GM19238 (cell line): ENCODE results near the gene DNASE1L3.
"Not testable (repeated sequence)": the region's sequence is repeated elsewhere in the genome, so short reads cannot be mapped to it uniquely, and the experiment has no call there.

Experiments used
- DNase-seq: peaks from one replicate; pipeline ENCODE4 v3.0.0; 2011; ENCODE audit warnings: low spot score; ENCODE audit not compliant: insufficient read length

Gene DNASE1L3

DNA sequence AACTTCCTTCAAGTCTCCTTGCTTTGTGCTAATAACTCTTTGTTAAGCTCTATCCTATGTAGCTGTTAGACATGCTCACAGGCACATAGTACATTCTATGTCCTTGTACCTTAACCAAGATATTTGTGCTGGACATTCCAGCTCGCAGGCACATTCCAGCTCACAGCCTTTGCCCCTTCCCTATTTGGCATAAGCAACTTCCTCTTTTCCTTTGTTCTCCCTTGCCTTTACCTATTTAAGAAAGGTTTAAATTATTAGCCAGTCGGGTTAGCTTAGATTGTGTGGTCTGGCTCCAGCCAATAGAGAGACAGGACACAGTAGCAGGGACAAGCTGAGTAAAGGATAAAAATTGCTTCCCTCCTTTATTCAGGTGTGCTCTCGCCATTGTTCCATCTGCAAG, 9.3 kb downstream of the DNASE1L3 start:
- not testable (repeated sequence) for DNase-seq

DNA sequence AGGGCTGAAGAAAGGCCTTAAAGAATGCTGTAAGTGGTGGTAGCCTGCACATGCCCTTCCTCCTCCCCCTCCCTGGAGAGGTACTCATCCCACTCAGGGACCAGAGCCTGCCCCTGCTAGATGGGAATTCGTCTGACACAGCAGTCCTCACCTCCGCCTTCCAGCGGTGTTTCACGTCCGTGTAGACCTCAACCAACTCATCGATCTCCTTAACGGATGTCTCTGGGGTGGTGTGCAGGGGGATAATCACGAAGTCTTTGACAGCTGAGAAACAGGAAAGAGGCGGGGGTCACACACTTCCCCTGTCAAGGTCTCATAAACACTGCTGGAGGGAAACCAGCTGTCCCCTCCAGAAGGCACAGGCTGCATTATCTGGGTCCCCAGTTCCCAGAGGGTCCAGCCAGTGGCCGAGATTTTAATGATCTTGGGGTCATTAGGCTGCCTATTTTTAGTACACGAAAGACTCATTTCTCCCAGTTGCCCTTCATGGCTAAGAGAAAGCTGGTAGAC, 9.9 kb downstream of the DNASE1L3 start:
- DNase-seq = no peak

DNA sequence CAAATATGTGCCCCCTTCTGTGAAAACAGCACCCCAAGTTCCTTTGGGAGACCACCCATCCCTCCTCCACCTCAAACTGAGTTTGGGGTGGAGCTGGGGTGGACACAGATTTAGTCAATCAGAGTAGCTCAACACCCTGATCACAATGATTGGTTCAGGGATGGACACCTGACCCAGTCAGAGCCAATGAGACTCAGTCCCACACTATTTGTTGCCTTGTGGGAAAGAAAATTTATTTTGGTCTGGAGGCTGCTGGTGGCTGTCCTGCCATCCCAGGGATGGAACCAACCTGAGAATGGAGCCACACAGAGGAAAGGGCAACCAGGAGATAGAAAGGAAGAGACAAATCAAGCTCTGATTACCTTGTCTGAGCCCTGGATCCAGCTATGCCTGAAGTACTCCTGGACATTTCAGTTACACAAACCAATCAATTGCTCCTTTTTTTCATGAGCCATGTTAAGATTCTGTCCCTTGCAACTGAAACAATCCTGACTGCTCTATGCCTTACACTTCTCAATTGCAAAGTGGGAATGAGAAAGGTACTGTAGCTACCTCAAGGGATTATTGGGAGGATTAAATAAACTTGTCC, 10.6 kb downstream of the DNASE1L3 start:
- DNase-seq = no peak

DNA sequence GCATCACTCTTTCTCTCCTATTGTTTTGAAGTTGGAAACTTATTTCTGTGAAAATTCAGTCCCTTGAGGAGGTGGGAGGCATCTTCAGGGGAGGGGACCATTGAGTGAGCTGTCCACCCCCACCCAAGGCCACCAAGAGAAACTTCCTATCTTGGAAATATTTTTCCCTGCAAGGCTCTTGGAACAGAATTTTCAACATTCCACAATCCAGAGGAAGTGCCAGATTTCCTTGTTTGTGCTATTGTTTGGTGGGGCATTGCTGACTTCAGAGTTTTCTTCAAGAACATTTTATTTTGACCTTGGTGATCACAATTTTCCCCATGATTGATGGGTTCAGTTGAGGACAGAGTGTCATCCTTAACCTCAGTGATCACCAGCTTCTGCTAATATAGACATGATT, 12.0 kb downstream of the DNASE1L3 start:
- DNase-seq = no peak

DNA sequence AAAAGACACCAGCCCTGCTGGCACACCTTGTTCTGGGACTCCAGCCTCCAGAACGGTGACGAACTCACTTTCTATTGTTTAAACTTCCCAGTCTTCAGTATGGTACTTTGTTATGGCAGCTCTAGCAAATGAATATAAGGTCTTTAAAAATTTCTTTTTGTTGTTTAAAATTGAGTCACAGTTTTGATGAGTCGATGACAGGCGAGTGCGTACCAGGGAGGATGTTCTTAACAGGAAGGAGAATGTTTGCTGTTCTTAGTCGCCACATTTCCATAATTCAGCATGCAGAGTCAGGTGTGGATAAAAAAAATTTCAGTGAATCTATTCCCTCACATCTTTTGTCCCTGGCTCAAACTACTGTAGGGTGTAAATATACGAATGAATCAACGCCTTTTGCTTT, 12.4 kb downstream of the DNASE1L3 start:
- no peak for DNase-seq

DNA sequence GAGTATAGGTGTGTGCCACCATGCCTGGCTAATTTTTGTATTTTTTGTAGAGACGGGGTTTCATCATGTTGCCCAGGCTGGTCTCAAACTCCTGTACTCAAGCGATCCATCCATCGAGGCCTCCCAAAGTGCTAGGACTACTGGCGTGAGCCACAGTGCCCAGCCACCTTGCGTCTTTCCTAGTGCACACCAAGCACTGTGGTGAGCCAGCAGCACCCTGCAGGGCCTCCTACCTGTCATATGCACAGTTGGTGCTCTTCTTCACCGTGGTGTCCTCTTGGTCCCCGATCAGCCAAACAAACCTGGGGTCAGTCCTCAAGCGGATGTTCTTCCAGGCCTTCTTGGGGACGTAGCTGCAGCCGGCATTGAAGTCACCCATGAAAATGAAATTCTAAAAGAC, 13.2 kb downstream of the DNASE1L3 start:
- no peak for DNase-seq

DNA sequence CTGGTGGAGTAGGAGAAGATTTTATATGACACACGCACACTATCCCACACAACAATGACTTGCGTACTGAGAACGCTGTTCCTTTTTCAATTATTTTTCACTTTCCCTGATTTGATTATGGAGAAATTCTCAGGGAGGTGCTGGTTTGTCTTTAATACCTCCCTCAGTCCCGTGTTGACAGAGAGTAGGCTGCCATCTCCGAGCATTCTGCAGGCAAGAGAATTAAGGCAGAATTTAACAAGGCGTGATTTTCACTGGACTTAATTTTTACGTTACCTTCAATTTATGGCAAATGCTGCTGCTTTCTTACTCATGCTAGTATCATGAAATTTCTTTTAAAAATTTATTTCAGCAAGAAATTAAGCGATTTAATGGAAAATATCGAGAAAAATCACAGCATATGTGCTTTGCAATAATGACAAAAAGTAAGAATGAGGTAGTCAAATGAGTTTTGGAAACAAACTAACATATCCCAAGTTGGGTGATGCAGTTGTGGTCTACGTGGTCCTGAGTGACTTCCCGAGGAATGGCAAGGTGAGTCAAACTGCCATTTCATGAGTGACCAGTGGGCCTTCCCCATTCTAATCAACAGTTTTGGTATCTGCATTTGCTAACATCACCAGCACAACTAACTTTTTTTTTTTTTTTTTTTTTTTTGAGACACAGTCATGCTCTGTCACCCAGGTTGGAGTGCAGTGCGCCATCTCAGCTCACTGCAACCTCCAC, 16.9 kb downstream of the DNASE1L3 start:
- no peak for DNase-seq

DNA sequence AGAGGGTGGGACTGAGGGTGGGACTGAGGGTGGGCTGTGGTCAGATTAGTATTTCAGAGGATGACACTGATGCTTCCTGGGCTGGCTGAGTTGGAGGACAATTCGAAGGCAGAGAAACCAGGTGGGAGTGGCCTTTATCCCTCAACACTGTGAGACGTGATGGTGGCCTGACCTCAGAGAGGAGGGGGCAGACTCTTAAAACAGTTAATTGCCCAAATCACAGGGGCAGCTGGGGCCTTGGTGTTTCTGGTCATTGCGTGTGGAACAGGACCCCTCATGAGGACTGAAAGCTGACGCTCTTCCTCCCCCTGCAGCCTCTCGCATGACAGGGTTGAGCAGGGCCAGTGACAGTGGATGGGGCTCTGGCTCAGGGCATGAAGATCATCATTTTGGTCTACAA, 18.7 kb downstream of the DNASE1L3 start:
- no peak for DNase-seq

DNA sequence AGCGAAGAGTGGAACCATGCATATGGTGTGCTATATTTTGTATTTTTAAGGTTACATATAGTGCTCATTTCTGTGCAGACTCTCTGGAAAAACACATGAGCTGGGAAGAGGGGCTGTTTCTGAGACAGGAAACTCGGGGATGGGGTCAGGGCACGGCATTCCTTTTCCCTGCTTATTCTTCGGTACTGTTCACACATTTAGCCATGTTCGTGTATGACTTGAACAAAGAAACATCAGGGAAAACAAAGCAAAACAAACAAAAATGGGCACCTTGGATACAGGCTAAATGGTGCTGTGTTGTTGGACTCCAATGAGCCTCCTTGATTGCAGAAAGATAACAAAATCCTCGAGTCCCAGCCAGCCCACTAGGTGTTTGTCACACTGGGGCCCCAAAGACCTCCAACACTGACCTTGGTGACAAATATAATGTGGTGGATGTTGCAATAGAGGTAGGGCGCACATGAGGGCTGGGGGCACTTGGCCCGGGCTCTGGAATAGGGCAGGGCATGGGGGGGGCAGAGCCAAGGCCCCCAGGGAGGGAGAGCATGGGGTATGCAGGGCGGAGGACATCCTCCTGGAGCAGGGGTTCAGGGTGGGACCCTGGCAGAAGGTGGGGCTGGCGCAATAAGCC, 19.3 kb downstream of the DNASE1L3 start:
- no peak for DNase-seq

DNA sequence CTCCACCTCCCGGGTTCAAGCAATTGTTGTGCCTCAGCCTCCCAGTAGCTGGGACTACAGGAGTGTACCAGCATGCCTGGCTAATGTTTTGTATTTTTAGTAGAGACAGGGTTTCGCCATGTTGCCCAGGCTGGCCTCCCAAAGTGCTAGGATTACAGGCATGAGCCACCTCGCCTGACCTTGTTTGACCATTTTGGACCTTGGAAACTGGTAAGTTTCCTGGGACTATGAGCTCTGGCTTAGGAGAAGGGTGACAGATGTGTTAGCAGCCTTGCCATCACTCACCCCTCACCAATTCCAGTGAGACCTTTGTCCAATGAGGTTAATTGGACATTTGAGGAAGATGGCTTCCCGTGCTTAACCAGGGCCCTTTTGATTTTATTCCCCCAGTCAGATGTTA, 19.9 kb downstream of the DNASE1L3 start:
- DNase-seq = no peak

DNA sequence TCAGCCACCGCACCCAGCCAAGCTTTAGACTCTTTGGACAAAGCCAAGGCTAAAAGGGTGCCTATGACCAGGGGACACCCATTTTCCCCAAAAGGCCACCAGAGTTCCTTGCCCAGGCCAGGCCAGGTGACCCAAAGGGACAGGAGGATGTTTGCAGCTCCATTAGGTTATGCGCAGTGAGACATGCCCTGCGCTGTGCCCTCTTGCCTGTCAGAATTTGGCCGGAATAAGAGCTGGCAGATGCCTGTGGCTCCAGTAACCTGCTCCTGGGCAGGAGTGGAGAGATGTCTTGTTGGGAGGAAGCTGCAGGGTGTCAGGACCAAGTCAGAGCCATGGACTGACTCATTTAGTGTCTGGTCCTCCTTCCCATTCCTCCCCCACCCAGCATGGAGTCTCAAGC, 20.5 kb downstream of the DNASE1L3 start:
- DNase-seq = no peak

DNA sequence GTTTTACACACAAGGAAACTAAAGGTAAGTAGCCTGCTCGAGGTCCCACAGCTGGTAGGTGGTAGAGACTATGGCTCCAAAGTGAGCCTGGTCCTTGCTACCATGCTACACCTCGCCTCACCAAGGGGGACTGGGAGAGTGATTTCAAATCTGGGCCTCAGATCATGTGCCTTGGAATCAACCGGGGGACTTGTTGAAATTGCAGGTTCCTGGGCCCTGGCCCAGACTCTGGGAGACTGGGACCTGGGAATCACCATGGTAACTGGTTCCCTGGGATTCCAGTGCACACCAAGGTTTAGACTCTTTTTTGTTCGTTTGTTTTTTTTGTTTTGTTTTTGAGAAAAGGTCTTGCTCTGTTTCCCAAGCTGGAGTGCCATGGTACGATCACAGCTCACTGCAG, 21.1 kb downstream of the DNASE1L3 start:
- DNase-seq = no peak

DNA sequence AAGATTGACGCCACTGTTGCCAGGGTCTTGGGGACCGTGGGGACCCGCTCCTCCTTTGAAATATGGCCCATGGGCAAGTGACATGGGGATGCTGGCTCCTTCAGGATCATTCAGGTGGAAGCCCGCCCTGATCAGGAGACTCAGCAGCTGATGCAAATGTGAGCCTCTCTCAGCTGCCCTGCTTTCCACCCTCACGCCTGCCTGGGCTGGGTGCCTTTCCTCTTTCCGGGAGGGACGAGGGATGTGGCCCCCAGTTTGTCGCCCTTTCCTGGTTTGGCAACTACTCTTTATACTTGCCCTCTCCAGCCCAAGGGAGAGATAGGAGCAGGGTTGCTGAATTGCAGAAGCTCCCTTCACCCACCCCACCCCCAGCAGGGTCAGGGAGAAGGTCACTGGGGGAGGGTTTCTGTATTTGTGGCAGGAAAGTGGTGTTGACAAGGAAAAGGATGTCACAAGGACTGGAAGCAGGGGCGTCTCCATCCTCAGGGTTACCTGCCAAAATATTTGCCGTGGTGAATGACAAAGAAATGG, 21.8 kb downstream of the DNASE1L3 start:
- DNase-seq = no peak

DNA sequence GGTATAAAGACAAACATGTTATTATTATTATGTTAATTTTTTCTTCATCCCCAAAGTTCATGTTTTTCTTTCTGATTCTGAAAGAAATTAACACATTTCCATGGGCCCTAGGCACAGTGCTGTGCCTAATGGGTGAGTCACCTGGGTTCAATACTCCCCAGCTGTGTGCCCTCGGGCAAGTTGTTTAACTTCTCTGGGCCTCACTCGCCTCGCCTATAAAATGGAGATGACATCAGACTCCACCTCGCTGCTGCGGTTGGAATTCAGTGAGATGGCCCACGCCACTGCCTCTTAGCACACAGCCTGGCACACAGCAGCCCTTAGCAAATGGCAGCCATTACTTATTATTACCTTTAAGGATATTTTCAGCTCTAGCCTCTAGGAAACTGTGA, 22.6 kb downstream of the DNASE1L3 start:
- DNase-seq = no peak

DNA sequence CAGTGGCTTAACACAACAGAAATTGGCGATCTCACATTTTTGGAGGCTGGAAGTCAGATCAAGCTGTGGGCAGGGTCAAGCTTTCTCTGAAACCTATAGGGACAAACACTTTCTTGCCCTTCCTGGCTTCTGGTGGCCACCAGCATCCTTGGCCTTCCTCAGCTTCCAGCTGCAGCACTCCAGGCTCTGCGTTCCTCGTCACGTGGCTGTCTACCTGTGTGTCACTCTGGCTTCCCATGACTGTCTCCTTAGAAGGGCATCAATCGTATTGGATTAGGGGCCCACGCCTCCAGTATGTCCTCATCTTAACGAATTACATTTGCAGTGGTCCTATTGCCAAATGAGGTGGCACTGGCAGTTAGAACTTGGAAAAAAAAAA, 25.8 kb downstream of the DNASE1L3 start:
- DNase-seq = no peak

DNA sequence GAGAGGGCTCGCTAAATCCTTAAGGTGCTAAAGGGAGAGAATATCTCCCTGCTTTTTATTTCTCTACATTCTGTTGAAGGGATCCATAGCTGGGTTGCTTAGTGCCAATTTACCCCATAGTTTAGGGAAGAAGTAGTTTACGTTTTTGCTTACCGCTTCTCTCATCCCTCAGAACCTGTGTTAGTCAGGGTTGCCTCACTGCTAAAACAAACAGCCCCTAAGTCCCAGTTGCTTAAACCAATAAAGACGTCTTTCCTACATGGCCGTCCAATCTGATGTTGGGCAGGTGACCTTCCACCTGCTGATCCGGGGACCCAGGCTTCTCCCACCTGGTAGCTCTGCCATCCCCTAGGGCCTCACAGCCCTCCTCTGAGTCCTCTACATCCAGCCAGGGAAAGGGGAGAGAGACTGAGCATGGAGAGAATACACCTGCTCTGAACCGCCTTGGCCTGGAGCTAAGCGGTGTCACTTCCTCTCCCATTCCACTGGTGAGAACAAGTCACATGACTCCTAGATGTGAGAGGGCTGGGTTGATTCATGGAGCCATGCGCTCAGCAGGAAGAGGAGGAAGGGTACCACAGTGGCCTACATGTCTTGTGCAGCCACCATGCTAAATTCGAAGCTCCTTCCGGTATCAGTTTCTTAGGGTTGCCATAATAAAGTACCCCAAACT, 26.3 kb downstream of the DNASE1L3 start:
- no peak for DNase-seq

DNA sequence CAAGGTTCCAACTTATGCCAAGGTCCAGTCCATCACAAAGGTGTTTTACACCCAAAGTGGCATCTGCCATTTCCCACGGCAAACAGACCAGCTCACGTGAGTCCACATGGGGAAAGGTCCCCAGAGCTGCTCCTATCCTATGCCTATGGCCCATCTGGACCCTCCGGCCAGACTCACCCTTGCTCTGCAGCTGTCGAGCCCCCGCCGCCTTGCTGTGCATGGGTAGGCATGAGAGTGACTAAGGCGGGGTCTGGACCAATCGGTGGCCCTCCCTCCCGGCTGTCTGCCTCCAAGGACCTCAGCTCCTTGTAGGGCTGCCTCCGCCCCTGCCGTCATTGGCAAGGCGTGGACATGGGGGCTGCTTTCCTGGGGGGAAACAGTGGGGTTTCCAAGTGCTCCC, 26.9 kb downstream of the DNASE1L3 start:
- no peak for DNase-seq

DNA sequence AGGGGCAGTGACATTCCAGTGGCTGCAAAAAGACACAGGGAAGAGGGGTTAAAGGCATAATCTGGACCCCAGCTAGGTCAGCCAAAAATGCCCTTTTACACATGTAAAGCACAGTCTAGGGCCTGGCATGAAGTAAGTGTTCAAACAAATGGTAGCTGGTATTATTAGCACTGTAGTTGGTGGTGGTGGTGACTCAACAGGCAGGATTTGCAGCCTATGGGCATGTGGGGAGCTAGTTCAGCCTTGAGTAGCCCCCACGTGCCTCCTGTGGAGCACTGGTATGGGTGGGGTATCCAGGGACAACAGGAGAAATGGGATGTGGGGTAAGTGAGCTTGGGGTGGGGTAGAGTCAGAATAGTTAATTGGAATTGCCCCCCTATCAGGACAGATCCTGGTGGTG, 27.6 kb downstream of the DNASE1L3 start:
- no peak for DNase-seq

DNA sequence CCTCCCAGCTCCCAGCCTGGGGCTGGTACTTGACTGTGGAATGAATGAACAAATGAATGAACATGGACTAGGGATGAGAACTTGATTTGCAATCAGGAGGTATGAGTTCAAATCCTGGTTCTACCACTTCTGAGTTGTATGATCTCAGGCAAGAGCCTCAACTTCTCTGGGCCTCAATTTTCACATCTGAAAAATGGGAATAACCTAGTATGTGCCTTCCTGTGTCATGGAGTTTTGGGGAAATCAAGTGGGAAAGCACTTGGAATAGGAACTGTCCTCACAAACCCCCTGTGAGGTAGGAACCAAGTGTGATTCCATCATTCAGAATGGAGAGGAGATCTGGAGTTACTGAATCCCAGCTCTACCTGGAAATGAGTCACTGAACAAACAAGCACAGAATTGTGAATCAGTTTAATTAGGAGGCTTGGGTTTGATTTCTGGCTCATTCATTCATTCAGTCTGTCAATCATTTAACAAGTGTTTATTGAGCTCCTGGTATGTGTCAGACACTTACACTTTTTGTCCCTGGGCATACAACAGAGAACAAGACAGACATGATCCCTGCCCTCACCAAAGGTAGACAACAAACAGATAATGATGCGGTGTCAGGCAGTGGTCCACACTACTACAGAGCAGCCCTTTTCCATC, 29.7 kb downstream of the DNASE1L3 start:
- DNase-seq = no peak

DNA sequence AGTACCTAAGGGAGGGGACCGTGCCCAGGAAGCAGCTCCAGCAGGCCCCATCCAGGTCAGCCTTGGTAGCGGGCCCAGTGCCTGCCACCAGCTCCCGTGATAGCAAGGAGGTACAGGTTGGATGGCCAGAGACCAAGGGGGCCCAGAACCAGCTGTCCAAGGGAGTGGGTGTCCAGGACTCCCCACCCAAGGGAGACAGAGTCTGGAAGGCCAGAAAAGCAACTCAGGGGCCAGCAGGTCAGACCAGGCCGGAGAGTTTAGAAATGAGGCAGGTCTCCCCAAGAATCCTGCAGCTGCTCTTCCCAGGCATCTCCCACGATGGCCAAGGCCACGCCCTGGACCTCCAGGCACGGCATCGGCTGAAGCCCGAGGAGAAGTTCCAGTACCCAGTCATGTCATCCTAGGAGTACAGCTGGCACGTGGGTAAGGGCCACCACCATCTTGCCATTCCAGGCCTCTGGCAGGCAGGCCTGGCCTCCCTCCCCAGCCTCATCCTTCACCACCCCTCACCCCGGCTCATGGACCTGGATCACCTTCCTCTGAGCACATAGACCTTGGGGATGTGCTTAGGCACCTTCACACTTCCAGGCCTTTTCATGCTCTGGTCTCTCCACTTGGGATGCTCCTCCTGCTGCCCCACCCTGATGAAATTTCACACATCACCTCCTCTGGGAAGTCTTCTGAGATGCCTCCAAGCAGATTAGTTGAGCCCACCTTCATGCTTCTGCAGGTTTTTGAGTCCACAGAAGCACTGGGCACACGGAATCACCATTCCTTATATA, 30.5 kb downstream of the DNASE1L3 start:
- no peak for DNase-seq
